ENCODE measurements around the gene PLPPR5. TPM values are rescaled to one million over a fixed set of nuclear protein-coding genes. Genes with fewer than 3 reads are reported as not detected.

Gene PLPPR5
- total and polyA plus RNA-seq, 9 of the 15 experiments (the other 6 are each of a cell fraction or from before 2014, with no cell fraction given), result not detected

DNA sequence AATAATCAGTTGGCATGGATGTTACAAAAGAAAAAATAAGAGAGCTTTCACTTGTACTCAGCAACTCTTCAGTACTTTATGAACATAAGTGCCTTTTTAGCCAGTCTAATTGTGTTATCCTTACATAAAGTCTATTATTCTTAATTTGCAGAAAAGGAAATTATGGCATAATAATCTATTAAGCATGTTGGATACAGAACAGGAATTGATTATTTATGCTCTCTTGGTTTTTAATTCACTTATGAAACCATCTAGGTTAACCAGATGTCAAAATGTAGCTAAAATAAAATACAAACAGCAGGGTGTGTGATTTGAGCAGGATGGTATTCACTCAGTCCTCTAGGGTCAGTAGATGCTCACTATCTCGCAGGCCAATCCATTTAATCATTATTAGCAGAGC, 79.7 kb downstream of the PLPPR5 start (continued):
- TF ChIP-seq ZBED1 (IDR thresholded peaks at IDR 0.05) (no peak), MTA2 (IDR thresholded peaks at IDR 0.05; ENCODE audit: low read depth) (no peak), MAZ (CRISPR knock-in tag; conservative IDR thresholded peaks at IDR 0.05 in 1 of 2, IDR thresholded peaks at IDR 0.05 in 1 of 2) (no peak), L3MBTL2 (IDR thresholded peaks at IDR 0.05) (no peak), HNRNPLL (IDR thresholded peaks at IDR 0.05; ENCODE audit: low read depth, low read length, poor library complexity, severe bottlenecking) (no peak)

DNA sequence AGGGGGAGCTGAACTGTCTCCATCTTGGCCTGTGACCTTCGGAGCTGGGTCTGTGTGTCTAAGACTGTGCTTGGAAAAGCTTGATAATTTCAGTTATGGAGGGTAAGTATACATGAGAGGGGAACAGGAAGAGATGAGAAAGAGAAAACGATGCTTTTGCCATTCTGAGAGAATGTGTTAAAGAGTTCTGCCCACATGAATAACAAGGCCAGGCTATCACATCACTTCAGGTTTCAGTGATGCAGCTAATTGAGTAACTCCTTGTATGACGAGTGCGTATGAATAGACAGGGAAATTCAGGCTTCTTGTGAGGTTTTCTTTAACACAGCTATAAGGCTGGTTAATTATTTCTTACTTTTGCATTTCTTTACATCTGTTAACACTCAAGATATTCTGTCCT, 81.0 kb downstream of the PLPPR5 start:
- no peaks in the 10 kb centered on the region for H3K27me3 ChIP-seq (ENCODE audit: control insufficient read depth in 2 of 2, insufficient read depth in 2 of 2, low read length in 2 of 2)
- H3K4me1 ChIP-seq (replicated peaks in 1 of 2; ENCODE audit: control insufficient read depth in 2 of 2, insufficient read depth in 2 of 2, low read length in 2 of 2), result no peaks in the 10 kb centered on the region
- H3K9ac ChIP-seq (ENCODE audit: insufficient read depth in 1 of 2, low read depth in 2 of 2, low read length in 2 of 2), result no peak overlapping the region
- DNase-seq (ENCODE audit: extremely low read depth in 1 of 4, low spot score in 3 of 4) (no peak), FAIRE-seq (no peak), ATAC-seq (no peak)
- H2AFZ ChIP-seq (ENCODE audit: low read depth, low read length), result no peak overlapping the region
- CTCF ChIA-PET (ENCODE audit: low intra/inter-chr PET ratio), result no interaction called here
- H3K4me2 ChIP-seq (ENCODE audit: insufficient read depth, low read length), result no peak overlapping the region
- intact Hi-C loops (cut with micrococcal nuclease) (no loop called here), in situ Hi-C loops (cut with MboI) (no loop called here)
- BruUV-seq (replicated peaks), result no TSS peak
- H3K9me1 ChIP-seq (ENCODE audit: control insufficient read depth, insufficient read depth, low read length), result no peaks in the 10 kb centered on the region
- no peaks in the 10 kb centered on the region for H4K20me1 ChIP-seq (replicated peaks; ENCODE audit: control insufficient read depth, insufficient read depth, low read length)
- H3K27ac ChIP-seq (ENCODE audit: extremely low read depth, low read depth, low read length), result no peak overlapping the region
- TF ChIP-seq, protein P1, sequence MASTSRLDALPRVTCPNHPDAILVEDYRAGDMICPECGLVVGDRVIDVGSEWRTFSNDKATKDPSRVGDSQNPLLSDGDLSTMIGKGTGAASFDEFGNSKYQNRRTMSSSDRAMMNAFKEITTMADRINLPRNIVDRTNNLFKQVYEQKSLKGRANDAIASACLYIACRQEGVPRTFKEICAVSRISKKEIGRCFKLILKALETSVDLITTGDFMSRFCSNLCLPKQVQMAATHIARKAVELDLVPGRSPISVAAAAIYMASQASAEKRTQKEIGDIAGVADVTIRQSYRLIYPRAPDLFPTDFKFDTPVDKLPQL (IDR thresholded peaks at IDR 0.05; ENCODE audit: extremely low read depth, insufficient read length), result no peak
- no peak for TF ChIP-seq ERF (CRISPR knock-in tag; IDR thresholded peaks at IDR 0.05)
- TF ChIP-seq MTA1 (IDR thresholded peaks at IDR 0.05; ENCODE audit: borderline replicate concordance), result no peak
- no peaks in the 10 kb centered on the region for H3K79me2 ChIP-seq (ENCODE audit: control insufficient read depth, insufficient read depth, low read length)
- peaks cover 2% of the 10 kb centered on the region; the same call in 1 of the 2 replicates for H3K9me3 ChIP-seq (replicated peaks; ENCODE audit: control insufficient read depth, insufficient read depth, low read depth, low read length)
- no peaks in the 10 kb centered on the region for H3K36me3 ChIP-seq (ENCODE audit: control insufficient read depth, insufficient read depth, low read length)
- POLR2A ChIA-PET, result no interaction called here
- H3K4me3 ChIP-seq, result no peak overlapping the region
- WGBS (ENCODE audit: insufficient coverage, low coverage, missing lambda C conversion rate), result 4% methylated on average over 4 of the region's 4 CpGs
